HG03064 (cell line): ENCODE measurements around the gene KCNMB2.
A peak's percentile ranks its signal among the peaks of the same experiment; 100 is the strongest.

Experiments
- ATAC-seq: cut with Tn5 transposase; IDR thresholded peaks from one replicate; pipeline ENCODE4 v1.9.1; 2021; ENCODE audit warnings: low read depth; ENCODE audit not compliant: unreplicated experiment

Gene KCNMB2

GRCh38 chr3:178685591-178685906, 149.3 kb downstream of the KCNMB2 start:
- ATAC-seq, result no peak

- ATAC-seq, result no peak
These were observed 150.6 kb downstream of the KCNMB2 start for GRCh38 chr3:178686826-178687225.

GRCh38 chr3:178690571-178690970, 154.3 kb downstream of the KCNMB2 start:
- ATAC-seq, result no peak

GRCh38 chr3:178699364-178699763, 163.1 kb downstream of the KCNMB2 start:
- ATAC-seq, result no peak

GRCh38 chr3:178699810-178700209, 163.6 kb downstream of the KCNMB2 start:
- ATAC-seq, result no peak

GRCh38 chr3:178703268-178703975, 167.2 kb downstream of the KCNMB2 start:
- ATAC-seq, result no peak

- no peak for ATAC-seq
These were observed 169.7 kb downstream of the KCNMB2 start for GRCh38 chr3:178705925-178706324.

GRCh38 chr3:178706411-178706810, 170.2 kb downstream of the KCNMB2 start:
- no peak for ATAC-seq

GRCh38 chr3:178707311-178708031, 171.2 kb downstream of the KCNMB2 start:
- peak; percentile 50 for ATAC-seq

- ATAC-seq, result no peak
These were observed 172.8 kb downstream of the KCNMB2 start for GRCh38 chr3:178709051-178709450.

GRCh38 chr3:178711753-178712152, 175.5 kb downstream of the KCNMB2 start:
- ATAC-seq, result no peak

- no peak for ATAC-seq
These were observed 176.0 kb downstream of the KCNMB2 start for GRCh38 chr3:178712247-178712646.

GRCh38 chr3:178714925-178715832, 178.9 kb downstream of the KCNMB2 start:
- ATAC-seq, result no peak

- no peak for ATAC-seq
These were observed 182.9 kb downstream of the KCNMB2 start for GRCh38 chr3:178718995-178719635.

- ATAC-seq, result no peak
These were observed 196.6 kb downstream of the KCNMB2 start for GRCh38 chr3:178732824-178733223.

- ATAC-seq, result no peak
These were observed 198.9 kb downstream of the KCNMB2 start for GRCh38 chr3:178735032-178735674.

GRCh38 chr3:178736300-178736699, 200.1 kb downstream of the KCNMB2 start:
- no peak for ATAC-seq

GRCh38 chr3:178739720-178740119, 203.5 kb downstream of the KCNMB2 start:
- no peak for ATAC-seq

- ATAC-seq, result no peak
These were observed 204.8 kb downstream of the KCNMB2 start for GRCh38 chr3:178741020-178741419.

GRCh38 chr3:178743297-178743696, 207.1 kb downstream of the KCNMB2 start:
- ATAC-seq, result no peak
